Hepatocyte (in vitro differentiated cells): ENCODE data around the gene ERICH6.

ENCODE experiments used
- EZH2 ChIP-seq: fragments of 200-600 bp; sonication (generic); IDR thresholded peaks from 2 replicates; pipeline ENCODE4 v1.6.1; 2016; ENCODE audit warnings: antibody characterized with exemption, mild to moderate bottlenecking, borderline replicate concordance
- EZH2phosphoT487 ChIP-seq: fragments of 200-600 bp; sonication (generic); IDR thresholded peaks from one replicate; pipeline ENCODE4 v1.6.1; 2018; ENCODE audit warnings: antibody characterized with exemption, mild to moderate bottlenecking, low read depth, moderate library complexity; ENCODE audit not compliant: unreplicated experiment, severe bottlenecking

DNA sequence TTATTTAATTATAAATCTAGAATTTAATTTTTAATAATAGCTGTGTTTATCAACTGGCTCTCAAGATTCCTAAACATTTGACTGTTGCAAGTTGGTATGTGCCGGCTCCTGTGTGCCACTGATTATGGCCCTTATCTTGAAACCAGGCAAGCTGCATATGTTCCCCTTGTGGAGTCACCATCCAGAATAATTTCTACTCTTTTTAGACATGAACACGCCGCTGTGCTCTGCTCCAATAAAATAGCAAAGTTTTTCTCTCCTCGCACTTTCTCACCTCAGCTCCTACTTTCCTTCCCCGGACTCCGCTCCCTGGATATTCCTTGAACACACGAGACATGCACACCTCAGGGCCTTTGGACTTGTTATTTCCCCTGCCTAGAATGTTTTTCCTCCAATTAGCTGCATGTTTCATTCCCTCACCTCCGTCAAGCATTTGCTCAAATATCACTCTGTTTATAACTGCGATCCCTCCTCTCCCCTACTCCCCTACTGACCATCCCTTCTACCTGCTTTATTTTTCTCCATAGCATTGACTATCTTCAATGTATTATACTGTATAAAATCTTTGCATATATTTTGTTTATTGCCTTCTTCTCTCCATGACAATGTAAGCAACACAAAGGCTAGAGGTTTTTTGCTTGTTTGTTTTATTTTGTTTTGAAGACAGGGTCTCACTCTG lies 26.1 kb upstream of the ERICH6 start:
- TF ChIP-seq EZH2, result no peak
- TF ChIP-seq EZH2phosphoT487, result no peak
